Measurements from ENCODE around the gene ISLR2.
A peak's percentile ranks its signal among the peaks of the same experiment; 100 is the strongest.

The ISLR2 gene

DNA sequence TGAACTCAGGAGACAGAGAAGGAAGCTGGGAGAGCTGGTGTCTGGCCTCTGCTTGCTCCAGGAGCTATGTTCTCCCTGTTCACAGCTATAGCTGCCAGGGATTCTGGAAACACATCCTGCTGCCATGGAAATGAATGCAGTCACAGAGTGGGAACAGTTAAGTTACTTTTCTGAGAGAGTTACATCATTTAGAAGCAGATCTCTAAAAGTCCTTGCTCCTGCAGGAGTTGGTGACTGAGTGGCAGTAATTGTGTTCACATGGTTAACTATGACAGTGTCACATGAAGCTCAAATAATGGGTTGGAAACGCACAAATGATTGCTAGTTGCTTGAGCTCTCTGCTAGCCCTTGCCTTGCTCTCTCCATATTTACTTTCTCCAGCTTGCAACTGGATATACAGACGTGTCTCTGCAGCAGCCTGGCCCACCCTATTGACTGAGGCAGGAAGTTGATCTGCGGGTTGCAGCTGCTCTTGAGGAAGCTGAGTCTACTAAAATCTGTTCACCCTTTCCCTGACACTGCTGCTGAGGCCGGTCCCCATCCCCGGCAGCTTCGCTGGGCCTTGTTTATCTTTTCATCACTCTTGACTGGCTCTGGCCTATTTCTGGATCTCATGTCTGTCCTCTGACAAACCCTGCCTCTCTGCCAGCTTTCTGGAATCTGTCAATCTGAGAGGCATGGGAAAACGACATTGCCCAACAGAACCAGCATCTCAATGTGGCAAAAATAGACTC lies 26.5 kb downstream of the ISLR2 start:
- TF ChIP-seq EZH2 (optimal IDR thresholded peaks at IDR 0.05; ENCODE audit: low read depth, low read length), result no peak
- TF ChIP-seq EZH2phosphoT487 (IDR thresholded peaks at IDR 0.05; ENCODE audit: low read length), result no peak
- TF ChIP-seq, protein P1, sequence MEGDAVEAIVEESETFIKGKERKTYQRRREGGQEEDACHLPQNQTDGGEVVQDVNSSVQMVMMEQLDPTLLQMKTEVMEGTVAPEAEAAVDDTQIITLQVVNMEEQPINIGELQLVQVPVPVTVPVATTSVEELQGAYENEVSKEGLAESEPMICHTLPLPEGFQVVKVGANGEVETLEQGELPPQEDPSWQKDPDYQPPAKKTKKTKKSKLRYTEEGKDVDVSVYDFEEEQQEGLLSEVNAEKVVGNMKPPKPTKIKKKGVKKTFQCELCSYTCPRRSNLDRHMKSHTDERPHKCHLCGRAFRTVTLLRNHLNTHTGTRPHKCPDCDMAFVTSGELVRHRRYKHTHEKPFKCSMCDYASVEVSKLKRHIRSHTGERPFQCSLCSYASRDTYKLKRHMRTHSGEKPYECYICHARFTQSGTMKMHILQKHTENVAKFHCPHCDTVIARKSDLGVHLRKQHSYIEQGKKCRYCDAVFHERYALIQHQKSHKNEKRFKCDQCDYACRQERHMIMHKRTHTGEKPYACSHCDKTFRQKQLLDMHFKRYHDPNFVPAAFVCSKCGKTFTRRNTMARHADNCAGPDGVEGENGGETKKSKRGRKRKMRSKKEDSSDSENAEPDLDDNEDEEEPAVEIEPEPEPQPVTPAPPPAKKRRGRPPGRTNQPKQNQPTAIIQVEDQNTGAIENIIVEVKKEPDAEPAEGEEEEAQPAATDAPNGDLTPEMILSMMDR (IDR thresholded peaks at IDR 0.05; ENCODE audit: low read length), result no peak
- H3K79me2 ChIP-seq (ENCODE audit: low read length), result no peaks in the 10 kb centered on the region
- no peaks in the 10 kb centered on the region for H4K20me1 ChIP-seq (ENCODE audit: insufficient read depth, low read length)
- no peaks in the 10 kb centered on the region for H3K36me3 ChIP-seq (replicated peaks; ENCODE audit: insufficient read depth, low read length)
- DNase-seq, result no peak
- H3K9me2 ChIP-seq (replicated peaks; ENCODE audit: insufficient read depth, low read length), result no peaks in the 10 kb centered on the region
- H3K27ac ChIP-seq (ENCODE audit: low read length), result no peak overlapping the region
- no peak overlapping the region for H2AFZ ChIP-seq (ENCODE audit: low read length)
- no peaks in the 10 kb centered on the region; the same call in 1 of the 2 replicates for H3K27me3 ChIP-seq (replicated peaks; ENCODE audit: insufficient read depth, low read length)
- H3K9me3 ChIP-seq (replicated peaks; ENCODE audit: insufficient read depth, low read length), result no peaks in the 10 kb centered on the region
- no peaks in the 10 kb centered on the region for H3F3A ChIP-seq (ENCODE audit: insufficient read depth, low read length)
- H3K4me1 ChIP-seq (ENCODE audit: low read length), result peaks cover 11% of the 10 kb centered on the region; the same call in 1 of the 2 replicates
- H3K4me2 ChIP-seq (ENCODE audit: low read depth, low read length), result no peak overlapping the region
- no peak overlapping the region for H3K9ac ChIP-seq (ENCODE audit: low read length)
- no peak overlapping the region for H3K4me3 ChIP-seq (ENCODE audit: low read length)

DNA sequence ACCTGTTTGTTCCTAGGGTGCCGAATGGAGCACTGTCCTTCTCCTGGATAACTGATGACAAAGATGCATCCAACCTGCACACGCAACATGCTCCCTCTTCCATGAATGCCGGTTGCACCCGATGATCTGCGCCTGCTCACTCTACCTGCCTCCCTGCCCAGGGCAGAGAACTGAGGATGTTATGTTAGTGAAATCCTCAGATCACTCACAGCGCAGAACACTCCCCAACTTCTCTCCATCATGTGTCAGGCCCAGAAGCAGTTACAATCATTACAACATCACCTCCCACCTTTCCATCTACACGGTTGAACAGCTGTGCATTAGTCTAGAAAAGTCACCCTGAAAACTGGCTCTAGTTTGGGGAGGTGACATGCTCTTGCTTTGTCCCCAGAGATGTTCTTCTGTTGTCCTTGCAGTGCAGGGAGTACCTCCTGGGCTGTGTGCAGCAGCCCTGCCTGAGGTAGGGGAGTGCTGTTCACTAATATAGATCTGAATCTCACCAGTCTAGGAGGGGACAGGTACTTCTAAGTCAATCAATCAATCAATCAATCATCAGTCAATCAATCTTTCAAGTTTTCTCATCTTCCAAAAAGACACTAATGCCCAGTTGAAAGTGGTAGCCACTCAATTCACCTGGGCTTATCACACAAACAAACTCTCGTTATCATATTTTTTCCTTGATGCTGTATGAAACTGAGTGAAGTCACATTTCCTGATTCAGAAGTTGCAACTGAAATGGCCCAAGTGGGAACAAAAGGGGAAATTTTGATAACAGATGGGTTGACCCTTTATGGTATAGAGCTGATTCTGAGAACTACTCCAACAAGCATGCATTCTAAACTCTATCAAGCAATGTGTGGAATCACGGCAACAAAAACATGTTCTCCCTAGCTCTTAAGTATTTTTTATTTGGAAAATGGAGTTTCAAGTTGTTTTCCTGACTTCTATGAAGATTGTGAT lies 27.8 kb downstream of the ISLR2 start:
- DNase-seq, result no peak
- no peaks in the 10 kb centered on the region; the same call in 1 of the 2 replicates for H3K27me3 ChIP-seq (replicated peaks; ENCODE audit: insufficient read depth, low read length)
- no peaks in the 10 kb centered on the region for H3K9me3 ChIP-seq (replicated peaks; ENCODE audit: insufficient read depth, low read length)
- H3K4me3 ChIP-seq (ENCODE audit: low read length), result no peak overlapping the region
- peaks cover 11% of the 10 kb centered on the region; the same call in 1 of the 2 replicates for H3K4me1 ChIP-seq (ENCODE audit: low read length)
- H3K36me3 ChIP-seq (replicated peaks; ENCODE audit: insufficient read depth, low read length), result no peaks in the 10 kb centered on the region
- H2AFZ ChIP-seq (ENCODE audit: low read length), result no peak overlapping the region
- H3K9me2 ChIP-seq (replicated peaks; ENCODE audit: insufficient read depth, low read length), result no peaks in the 10 kb centered on the region
- no peaks in the 10 kb centered on the region for H3K79me2 ChIP-seq (ENCODE audit: low read length)
- H3F3A ChIP-seq (ENCODE audit: insufficient read depth, low read length), result no peaks in the 10 kb centered on the region
- H3K27ac ChIP-seq (ENCODE audit: low read length), result no peak overlapping the region
- TF ChIP-seq EZH2phosphoT487 (IDR thresholded peaks at IDR 0.05; ENCODE audit: low read length) (no peak), EZH2 (optimal IDR thresholded peaks at IDR 0.05; ENCODE audit: low read depth, low read length) (no peak)
- TF ChIP-seq, protein P1 (IDR thresholded peaks at IDR 0.05; ENCODE audit: low read length), result no peak
- no peaks in the 10 kb centered on the region for H4K20me1 ChIP-seq (ENCODE audit: insufficient read depth, low read length)
- no peak overlapping the region for H3K9ac ChIP-seq (ENCODE audit: low read length)
- no peak overlapping the region for H3K4me2 ChIP-seq (ENCODE audit: low read depth, low read length)

DNA sequence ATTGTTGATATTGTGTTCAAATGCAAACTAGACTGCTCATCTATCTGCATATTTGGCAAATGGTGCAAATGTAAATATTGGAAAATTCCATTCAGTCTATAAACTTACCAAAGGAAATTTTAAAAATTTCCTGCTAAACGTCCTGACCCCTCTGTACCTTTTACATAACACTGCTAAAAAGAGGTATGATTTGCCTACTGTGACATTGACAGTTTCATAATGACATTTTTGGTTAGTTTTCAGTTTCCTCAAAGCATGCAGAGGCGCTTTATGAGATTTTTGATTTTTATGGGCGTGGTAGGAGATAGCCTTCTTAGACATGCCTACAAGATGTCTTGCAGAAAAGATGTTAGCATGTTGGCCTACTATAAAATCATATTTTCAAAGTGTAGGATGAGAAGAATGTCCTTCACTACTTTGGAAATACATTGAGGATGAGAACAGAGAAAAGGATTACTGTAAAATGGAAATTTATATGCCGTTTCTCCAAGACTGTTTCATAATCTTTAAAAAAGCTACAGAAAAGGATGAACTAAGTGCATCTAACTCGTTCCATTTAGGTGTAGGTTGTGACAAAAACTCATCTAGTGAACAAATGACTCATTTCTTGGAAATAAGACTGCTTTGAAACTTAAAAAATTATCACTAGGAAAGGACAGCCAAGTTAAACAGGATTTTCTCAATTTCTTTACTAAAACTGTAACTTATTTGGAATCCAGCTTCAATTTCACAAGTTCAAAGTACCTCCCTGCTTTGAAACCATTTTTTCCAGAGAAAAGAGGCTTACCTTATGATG lies 28.7 kb downstream of the ISLR2 start:
- Histone ChIP-seq H3K4me1 (ENCODE audit: low read length) (peaks cover 11% of the 10 kb centered on the region; the same call in 1 of the 2 replicates), H3K27ac (ENCODE audit: low read length) (no peak overlapping the region), H3K36me3 (replicated peaks; ENCODE audit: insufficient read depth, low read length) (no peaks in the 10 kb centered on the region), H3K9me3 (replicated peaks; ENCODE audit: insufficient read depth, low read length) (no peaks in the 10 kb centered on the region), H3K9ac (ENCODE audit: low read length) (no peak overlapping the region), H4K20me1 (ENCODE audit: insufficient read depth, low read length) (no peaks in the 10 kb centered on the region), H3K4me3 (ENCODE audit: low read length) (no peak overlapping the region), H3K79me2 (ENCODE audit: low read length) (no peaks in the 10 kb centered on the region), H3K27me3 (replicated peaks; ENCODE audit: insufficient read depth, low read length) (peaks cover 7% of the 10 kb centered on the region; the same call in 1 of the 2 replicates), H3K9me2 (replicated peaks; ENCODE audit: insufficient read depth, low read length) (no peaks in the 10 kb centered on the region), H2AFZ (ENCODE audit: low read length) (no peak overlapping the region), H3F3A (ENCODE audit: insufficient read depth, low read length) (no peaks in the 10 kb centered on the region), H3K4me2 (ENCODE audit: low read depth, low read length) (no peak overlapping the region)
- TF ChIP-seq, protein P1 (IDR thresholded peaks at IDR 0.05; ENCODE audit: low read length), result no peak
- TF ChIP-seq EZH2phosphoT487 (IDR thresholded peaks at IDR 0.05; ENCODE audit: low read length) (no peak), EZH2 (optimal IDR thresholded peaks at IDR 0.05; ENCODE audit: low read depth, low read length) (no peak)
- DNase-seq, result peak; percentile 17

Data from MM.1S (cell line).